ENCODE measurements around the gene FAS. TPM values are rescaled to one million over a fixed set of nuclear protein-coding genes. Genes with fewer than 3 reads are reported as not detected.

Gene FAS
- total and polyA plus RNA-seq, 2 experiments from 2014 or later = 3.1 to 4.3 TPM

DNA sequence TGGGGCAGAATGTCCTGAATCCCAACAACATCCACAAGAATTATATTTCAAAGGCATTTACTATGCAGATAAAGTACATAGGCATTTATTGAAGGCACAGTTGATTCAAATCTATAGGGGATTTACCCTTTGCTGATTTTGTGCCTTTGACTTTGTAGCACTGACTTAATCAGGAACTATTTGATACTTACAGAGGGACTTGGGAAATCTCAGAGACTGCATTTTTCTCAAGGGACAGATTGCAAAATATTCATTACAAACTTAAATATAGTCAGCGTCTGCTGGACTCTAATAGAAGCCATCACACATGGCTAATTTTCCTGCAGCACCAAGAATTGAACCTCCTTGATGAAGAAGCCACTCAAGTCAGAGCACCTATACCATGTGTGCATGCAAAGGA, 44.9 kb downstream of the FAS start:
- H3K4me2 ChIP-seq = no peak overlapping the region
- no peaks in the 10 kb centered on the region for H3K9me2 ChIP-seq (ENCODE audit: insufficient read depth)
- H3K4me3 ChIP-seq = no peak overlapping the region
- no peaks in the 10 kb centered on the region for H3K27me3 ChIP-seq (ENCODE audit: insufficient read depth)
- no peak overlapping the region for H3K27ac ChIP-seq (ENCODE audit: low read depth)
- peaks cover 26% of the 10 kb centered on the region for H3K4me1 ChIP-seq (ENCODE audit: insufficient read depth)
- no peaks in the 10 kb centered on the region for H3K36me3 ChIP-seq (ENCODE audit: insufficient read depth)
- Mint-ChIP-seq H3K36me3 (ENCODE audit: low read depth) (no peaks in the 10 kb centered on the region), H3K9me3 (no peaks in the 10 kb centered on the region), H3K27ac (no peak overlapping the region), H3K4me3 (no peak overlapping the region), H3K27me3 (ENCODE audit: insufficient read depth, low read depth, poor library complexity) (peaks cover 4% of the 10 kb centered on the region), H3K4me1 (peaks cover 23% of the 10 kb centered on the region)
- no peaks in the 10 kb centered on the region for H3F3A ChIP-seq (replicated peaks; ENCODE audit: low read depth)
- TF ChIP-seq, protein P1, sequence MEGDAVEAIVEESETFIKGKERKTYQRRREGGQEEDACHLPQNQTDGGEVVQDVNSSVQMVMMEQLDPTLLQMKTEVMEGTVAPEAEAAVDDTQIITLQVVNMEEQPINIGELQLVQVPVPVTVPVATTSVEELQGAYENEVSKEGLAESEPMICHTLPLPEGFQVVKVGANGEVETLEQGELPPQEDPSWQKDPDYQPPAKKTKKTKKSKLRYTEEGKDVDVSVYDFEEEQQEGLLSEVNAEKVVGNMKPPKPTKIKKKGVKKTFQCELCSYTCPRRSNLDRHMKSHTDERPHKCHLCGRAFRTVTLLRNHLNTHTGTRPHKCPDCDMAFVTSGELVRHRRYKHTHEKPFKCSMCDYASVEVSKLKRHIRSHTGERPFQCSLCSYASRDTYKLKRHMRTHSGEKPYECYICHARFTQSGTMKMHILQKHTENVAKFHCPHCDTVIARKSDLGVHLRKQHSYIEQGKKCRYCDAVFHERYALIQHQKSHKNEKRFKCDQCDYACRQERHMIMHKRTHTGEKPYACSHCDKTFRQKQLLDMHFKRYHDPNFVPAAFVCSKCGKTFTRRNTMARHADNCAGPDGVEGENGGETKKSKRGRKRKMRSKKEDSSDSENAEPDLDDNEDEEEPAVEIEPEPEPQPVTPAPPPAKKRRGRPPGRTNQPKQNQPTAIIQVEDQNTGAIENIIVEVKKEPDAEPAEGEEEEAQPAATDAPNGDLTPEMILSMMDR (conservative IDR thresholded peaks at IDR 0.05; ENCODE audit: low read depth in 2 of 2) = no peak
- TF ChIP-seq CREB1 (CRISPR knock-in tag; IDR thresholded peaks at IDR 0.05; ENCODE audit: low read depth) (no peak), STAT1 (IDR thresholded peaks at IDR 0.05; ENCODE audit: unreplicated experiment) (no peak)
- H3K79me2 ChIP-seq (replicated peaks; ENCODE audit: insufficient read depth) = no peaks in the 10 kb centered on the region
- H4K20me1 ChIP-seq (replicated peaks; ENCODE audit: insufficient read depth) = no peaks in the 10 kb centered on the region
- H2AFZ ChIP-seq = no peak overlapping the region
- ATAC-seq (no peak), DNase-seq (ENCODE audit: low spot score) (no peak)

DNA sequence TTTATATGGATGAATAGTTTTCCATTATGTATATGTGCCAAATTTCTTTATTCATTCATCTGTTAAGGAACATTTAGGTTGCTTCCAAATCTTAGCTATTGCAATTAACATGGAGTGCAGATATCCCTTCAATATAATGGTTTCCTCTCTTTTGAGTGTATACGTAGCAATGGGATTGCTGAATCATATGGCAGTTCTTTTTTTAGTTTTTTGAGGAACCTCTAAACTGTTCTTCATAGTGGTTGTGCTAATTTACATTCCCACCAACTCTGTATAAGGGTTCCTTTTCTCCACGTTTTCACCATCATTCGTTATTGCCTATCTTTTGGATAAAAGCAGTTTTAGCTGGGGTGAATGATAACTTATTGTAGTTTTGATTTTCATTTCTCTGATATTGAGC, 46.5 kb downstream of the FAS start:
- Mint-ChIP-seq H3K27ac (no peak overlapping the region), H3K4me3 (no peak overlapping the region), H3K27me3 (ENCODE audit: insufficient read depth, low read depth, poor library complexity) (peaks cover 2% of the 10 kb centered on the region), H3K36me3 (ENCODE audit: low read depth) (no peaks in the 10 kb centered on the region), H3K4me1 (peaks cover 10% of the 10 kb centered on the region), H3K9me3 (no peaks in the 10 kb centered on the region)
- no peaks in the 10 kb centered on the region for H3K79me2 ChIP-seq (replicated peaks; ENCODE audit: insufficient read depth)
- no peak overlapping the region for H3K4me3 ChIP-seq
- H3K4me1 ChIP-seq (ENCODE audit: insufficient read depth) = peaks cover 10% of the 10 kb centered on the region
- ATAC-seq = no peak
- no peak for TF ChIP-seq NANOG (IDR thresholded peaks at IDR 0.05; ENCODE audit: borderline replicate concordance)
- DNase-seq (ENCODE audit: low spot score) = no peak
- no peaks in the 10 kb centered on the region for H4K20me1 ChIP-seq (replicated peaks; ENCODE audit: insufficient read depth)
- H3K36me3 ChIP-seq (ENCODE audit: insufficient read depth) = no peaks in the 10 kb centered on the region
- H3K27me3 ChIP-seq (ENCODE audit: insufficient read depth) = no peaks in the 10 kb centered on the region
- no peaks in the 10 kb centered on the region for H3K9me2 ChIP-seq (ENCODE audit: insufficient read depth)
- no peak overlapping the region for H2AFZ ChIP-seq
- H3F3A ChIP-seq (replicated peaks; ENCODE audit: low read depth) = no peaks in the 10 kb centered on the region
- no peak overlapping the region for H3K4me2 ChIP-seq
- no peak overlapping the region for H3K27ac ChIP-seq (ENCODE audit: low read depth)

- Histone ChIP-seq H3K27ac (ENCODE audit: low read depth) (no peak overlapping the region), H3K4me2 (no peak overlapping the region), H3K4me1 (ENCODE audit: insufficient read depth) (no peaks in the 10 kb centered on the region), H3K4me3 (no peak overlapping the region), H3K79me2 (replicated peaks; ENCODE audit: insufficient read depth) (no peaks in the 10 kb centered on the region), H4K20me1 (replicated peaks; ENCODE audit: insufficient read depth) (no peaks in the 10 kb centered on the region), H3K9me2 (ENCODE audit: insufficient read depth) (0 out of 2 replicates have a peak, but pooled peaks cover 3% of the 10 kb centered on the region), H3K36me3 (ENCODE audit: insufficient read depth) (no peaks in the 10 kb centered on the region), H3F3A (replicated peaks; ENCODE audit: low read depth) (no peaks in the 10 kb centered on the region), H3K27me3 (ENCODE audit: insufficient read depth) (no peaks in the 10 kb centered on the region), H2AFZ (no peak overlapping the region)
- Mint-ChIP-seq H3K27me3 (ENCODE audit: insufficient read depth, low read depth, poor library complexity) (peaks cover 1% of the 10 kb centered on the region), H3K4me1 (peaks cover 17% of the 10 kb centered on the region), H3K36me3 (ENCODE audit: low read depth) (no peaks in the 10 kb centered on the region), H3K27ac (peak overlapping the region; percentile 40; the same call in 1 of the 2 replicates), H3K9me3 (no peaks in the 10 kb centered on the region), H3K4me3 (no peak overlapping the region)
- DNase-seq (ENCODE audit: low spot score) = no peak
- no peak for ATAC-seq
- TF ChIP-seq JUNB (IDR thresholded peaks at IDR 0.05; ENCODE audit: unreplicated experiment) = no peak
- TF ChIP-seq POLR2AphosphoS5 (IDR thresholded peaks at IDR 0.05; ENCODE audit: low read depth) = no peak
Measured at GRCh38 chr10:89042562-89042961, 52.0 kb downstream of the FAS start.
